ENCODE measurements around the gene SPG7. TPM values are rescaled to one million over a fixed set of nuclear protein-coding genes. Genes with fewer than 3 reads are reported as not detected.

The SPG7 gene
- total and polyA plus RNA-seq, 9 of the 15 experiments (the other 6 are each of a cell fraction or from before 2014, with no cell fraction given) = 5.8 to 89.1 (median 49.4) TPM

DNA sequence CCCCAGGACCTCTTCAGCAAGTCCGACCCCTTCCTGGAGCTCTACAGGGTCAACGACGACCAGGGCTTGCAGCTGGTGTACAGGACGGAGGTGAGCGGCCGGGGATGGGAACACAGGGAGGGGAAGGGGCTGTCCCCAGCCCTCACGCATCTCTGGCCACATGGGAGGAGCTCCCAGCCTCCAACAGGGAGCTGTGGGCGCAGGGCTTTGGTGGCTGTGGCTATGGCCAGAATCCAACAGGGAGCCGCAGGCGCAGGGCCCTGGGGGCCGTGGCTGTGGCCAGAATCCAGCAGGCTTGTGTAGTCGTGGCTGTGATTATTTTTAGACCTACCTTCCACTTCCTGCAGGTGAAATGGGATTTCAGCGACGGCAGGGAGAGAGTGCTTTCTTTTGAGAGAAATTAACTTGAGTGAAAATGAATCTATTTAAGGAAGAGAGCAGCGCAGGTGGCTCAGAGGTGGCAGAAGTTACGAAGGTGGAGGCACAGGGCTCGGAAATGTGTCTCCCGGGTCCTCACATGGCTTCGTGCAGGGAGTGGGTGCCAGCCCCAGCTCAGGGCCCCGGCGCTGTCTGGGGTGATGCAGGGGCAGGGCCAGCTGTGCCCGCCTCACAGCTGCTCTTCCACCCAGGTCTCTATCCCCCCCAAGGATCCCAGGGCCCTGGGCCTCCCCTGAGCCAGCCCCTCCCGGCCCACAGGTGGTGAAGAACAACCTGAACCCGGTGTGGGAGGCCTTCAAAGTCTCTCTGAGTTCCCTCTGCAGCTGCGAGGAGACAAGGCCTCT lies 76.8 kb downstream of the SPG7 start:
- Histone ChIP-seq H3K9me1 (ENCODE audit: control insufficient read depth, insufficient read depth, low read length) (no peaks in the 10 kb centered on the region), H3K27ac (ENCODE audit: extremely low read depth, low read depth, low read length) (no peak overlapping the region), H3K4me3 (no peak overlapping the region), H4K20me1 (replicated peaks; ENCODE audit: control insufficient read depth, insufficient read depth, low read length) (no peaks in the 10 kb centered on the region), H3K9me3 (replicated peaks; ENCODE audit: control insufficient read depth, insufficient read depth, low read depth, low read length) (peaks cover 17% of the 10 kb centered on the region), H3K36me3 (ENCODE audit: control insufficient read depth, insufficient read depth, low read length) (peaks cover 85% of the 10 kb centered on the region), H3K4me2 (ENCODE audit: insufficient read depth, low read length) (no peak overlapping the region), H3K27me3 (ENCODE audit: control insufficient read depth in 2 of 2, insufficient read depth in 2 of 2, low read length in 2 of 2) (no peaks in the 10 kb centered on the region), H3K4me1 (replicated peaks in 1 of 2; ENCODE audit: control insufficient read depth in 2 of 2, insufficient read depth in 2 of 2, low read length in 2 of 2) (peaks cover 0 to 56% of the 10 kb centered on the region in 2 experiments; a peak in 2 of 5 replicates), H3K79me2 (ENCODE audit: control insufficient read depth, insufficient read depth, low read length) (peaks cover 5% of the 10 kb centered on the region; the same call in 1 of the 3 replicates), H2AFZ (ENCODE audit: low read depth, low read length) (no peak overlapping the region), H3K9ac (ENCODE audit: insufficient read depth in 1 of 2, low read depth in 2 of 2, low read length in 2 of 2) (no peak overlapping the region)
- TF ChIP-seq C11orf30 (IDR thresholded peaks at IDR 0.05; ENCODE audit: low read depth) = no peak
- no peak for TF ChIP-seq HEY1 (CRISPR knock-in tag; IDR thresholded peaks at IDR 0.05; ENCODE audit: borderline replicate concordance)
- no peak for TF ChIP-seq HCFC1 (IDR thresholded peaks at IDR 0.05; ENCODE audit: low read depth, low read length)
- TF ChIP-seq BMI1 (IDR thresholded peaks at IDR 0.05; ENCODE audit: low read length) = no peak
- TF ChIP-seq BCL6 (CRISPR knock-in tag; IDR thresholded peaks at IDR 0.05) = no peak
- TF ChIP-seq, protein P1, sequence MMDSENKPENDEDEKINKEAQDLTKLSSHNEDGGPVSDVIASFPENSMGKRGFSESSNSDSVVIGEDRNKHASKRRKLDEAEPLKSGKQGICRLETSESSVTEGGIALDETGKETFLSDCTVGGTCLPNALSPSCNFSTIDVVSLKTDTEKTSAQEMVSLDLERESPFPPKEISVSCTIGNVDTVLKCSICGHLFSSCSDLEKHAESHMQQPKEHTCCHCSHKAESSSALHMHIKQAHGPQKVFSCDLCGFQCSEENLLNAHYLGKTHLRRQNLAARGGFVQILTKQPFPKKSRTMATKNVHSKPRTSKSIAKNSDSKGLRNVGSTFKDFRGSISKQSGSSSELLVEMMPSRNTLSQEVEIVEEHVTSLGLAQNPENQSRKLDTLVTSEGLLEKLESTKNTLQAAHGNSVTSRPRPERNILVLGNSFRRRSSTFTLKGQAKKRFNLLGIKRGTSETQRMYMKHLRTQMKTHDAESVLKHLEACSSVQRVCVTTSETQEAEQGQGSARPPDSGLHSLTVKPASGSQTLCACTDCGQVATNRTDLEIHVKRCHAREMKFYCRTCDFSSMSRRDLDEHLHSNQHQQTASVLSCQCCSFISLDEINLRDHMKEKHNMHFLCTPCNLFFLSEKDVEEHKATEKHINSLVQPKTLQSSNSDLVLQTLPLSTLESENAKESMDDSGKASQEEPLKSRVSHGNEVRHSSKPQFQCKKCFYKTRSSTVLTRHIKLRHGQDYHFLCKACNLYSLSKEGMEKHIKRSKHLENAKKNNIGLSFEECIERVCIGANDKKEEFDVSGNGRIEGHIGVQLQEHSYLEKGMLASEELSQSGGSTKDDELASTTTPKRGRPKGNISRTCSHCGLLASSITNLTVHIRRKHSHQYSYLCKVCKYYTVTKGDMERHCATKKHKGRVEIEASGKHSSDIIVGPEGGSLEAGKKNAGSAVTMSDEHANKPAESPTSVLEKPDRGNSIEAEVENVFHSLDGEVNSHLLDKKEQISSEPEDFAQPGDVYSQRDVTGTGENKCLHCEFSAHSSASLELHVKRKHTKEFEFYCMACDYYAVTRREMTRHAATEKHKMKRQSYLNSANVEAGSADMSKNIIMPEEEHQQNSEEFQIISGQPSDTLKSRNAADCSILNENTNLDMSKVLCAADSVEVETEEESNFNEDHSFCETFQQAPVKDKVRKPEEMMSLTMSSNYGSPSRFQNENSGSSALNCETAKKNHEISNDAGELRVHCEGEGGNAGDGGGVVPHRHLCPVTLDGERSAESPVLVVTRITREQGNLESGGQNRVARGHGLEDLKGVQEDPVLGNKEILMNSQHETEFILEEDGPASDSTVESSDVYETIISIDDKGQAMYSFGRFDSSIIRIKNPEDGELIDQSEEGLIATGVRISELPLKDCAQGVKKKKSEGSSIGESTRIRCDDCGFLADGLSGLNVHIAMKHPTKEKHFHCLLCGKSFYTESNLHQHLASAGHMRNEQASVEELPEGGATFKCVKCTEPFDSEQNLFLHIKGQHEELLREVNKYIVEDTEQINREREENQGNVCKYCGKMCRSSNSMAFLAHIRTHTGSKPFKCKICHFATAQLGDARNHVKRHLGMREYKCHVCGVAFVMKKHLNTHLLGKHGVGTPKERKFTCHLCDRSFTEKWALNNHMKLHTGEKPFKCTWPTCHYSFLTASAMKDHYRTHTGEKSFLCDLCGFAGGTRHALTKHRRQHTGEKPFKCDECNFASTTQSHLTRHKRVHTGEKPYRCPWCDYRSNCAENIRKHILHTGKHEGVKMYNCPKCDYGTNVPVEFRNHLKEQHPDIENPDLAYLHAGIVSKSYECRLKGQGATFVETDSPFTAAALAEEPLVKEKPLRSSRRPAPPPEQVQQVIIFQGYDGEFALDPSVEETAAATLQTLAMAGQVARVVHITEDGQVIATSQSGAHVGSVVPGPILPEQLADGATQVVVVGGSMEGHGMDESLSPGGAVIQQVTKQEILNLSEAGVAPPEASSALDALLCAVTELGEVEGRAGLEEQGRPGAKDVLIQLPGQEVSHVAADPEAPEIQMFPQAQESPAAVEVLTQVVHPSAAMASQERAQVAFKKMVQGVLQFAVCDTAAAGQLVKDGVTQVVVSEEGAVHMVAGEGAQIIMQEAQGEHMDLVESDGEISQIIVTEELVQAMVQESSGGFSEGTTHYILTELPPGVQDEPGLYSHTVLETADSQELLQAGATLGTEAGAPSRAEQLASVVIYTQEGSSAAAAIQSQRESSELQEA (IDR thresholded peaks at IDR 0.05; ENCODE audit: low read depth) = no peak
- TF ChIP-seq BACH1 (tag; IDR thresholded peaks at IDR 0.05) = no peak
- TF ChIP-seq SIX5 (IDR thresholded peaks at IDR 0.05; ENCODE audit: borderline replicate concordance in 1 of 2, insufficient read depth in 1 of 2, low read depth in 1 of 2, low read length in 2 of 2) = no peak
- TF ChIP-seq CHCHD3 (CRISPR knock-in tag; IDR thresholded peaks at IDR 0.05) = no peak
- no peak for TF ChIP-seq PHB2 (IDR thresholded peaks at IDR 0.05; ENCODE audit: low read depth)
- TF ChIP-seq POLR2AphosphoS2 (IDR thresholded peaks at IDR 0.05; ENCODE audit: low read length) = no peak
- no peak for TF ChIP-seq ZNF780A (CRISPR knock-in tag; IDR thresholded peaks at IDR 0.05)
- DNase-seq (ENCODE audit: extremely low read depth in 1 of 4, low spot score in 3 of 4) (no peak), FAIRE-seq (no peak), ATAC-seq (no peak)
- intact Hi-C loops (cut with micrococcal nuclease) = no loop called here
- BruUV-seq (replicated peaks) = no TSS peak
- ChIA-PET POLR2A (no interaction called here), CTCF (ENCODE audit: low intra/inter-chr PET ratio) (no interaction called here)
- WGBS (ENCODE audit: insufficient coverage, low coverage, missing lambda C conversion rate) = 87% methylated on average over 17 of the region's 25 CpGs
- in situ Hi-C loops (cut with MboI) = no loop called here
